ENCODE data around the gene ANKFY1.

DNA sequence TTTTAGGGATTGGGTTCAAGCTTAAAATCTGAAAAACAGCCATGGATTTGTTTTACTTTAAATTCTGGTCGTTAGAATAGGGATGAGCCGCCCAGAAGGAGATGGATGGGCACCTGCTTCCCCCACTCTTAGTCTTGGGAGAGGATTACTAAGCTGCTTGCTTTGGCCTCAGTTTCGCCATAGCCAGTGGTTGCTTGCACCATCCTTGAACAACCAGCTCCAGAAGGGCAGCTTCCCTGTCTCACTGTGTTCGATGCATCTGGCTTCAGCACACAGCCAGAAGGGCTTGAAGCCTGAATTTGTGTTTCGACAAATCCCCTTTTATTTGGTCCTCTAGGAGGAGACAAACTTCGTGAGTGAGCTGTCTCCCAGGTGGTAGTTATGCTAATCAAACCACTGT lies 113.7 kb downstream of the ANKFY1 start:
- TF ChIP-seq POLR2AphosphoS5 (IDR thresholded peaks at IDR 0.05; ENCODE audit: control insufficient read depth, insufficient read depth, low read depth, low read length) (no peak), NCOA4 (IDR thresholded peaks at IDR 0.05; ENCODE audit: partially characterized antibody) (no peak), EZH2 (IDR thresholded peaks at IDR 0.05; ENCODE audit: borderline replicate concordance, low read depth, low read length) (no peak), POLR2A (conservative IDR thresholded peaks at IDR 0.05) (no peak), NR1H2 (CRISPR knock-in tag; IDR thresholded peaks at IDR 0.05) (no peak), ZNF589 (CRISPR knock-in tag; IDR thresholded peaks at IDR 0.05; ENCODE audit: low read depth) (no peak), NCOA2 (IDR thresholded peaks at IDR 0.05; ENCODE audit: partially characterized antibody in 2 of 2) (no peak), ZNF408 (CRISPR knock-in tag; IDR thresholded peaks at IDR 0.05; ENCODE audit: low read depth) (no peak)
- TF ChIP-seq, protein P1, sequence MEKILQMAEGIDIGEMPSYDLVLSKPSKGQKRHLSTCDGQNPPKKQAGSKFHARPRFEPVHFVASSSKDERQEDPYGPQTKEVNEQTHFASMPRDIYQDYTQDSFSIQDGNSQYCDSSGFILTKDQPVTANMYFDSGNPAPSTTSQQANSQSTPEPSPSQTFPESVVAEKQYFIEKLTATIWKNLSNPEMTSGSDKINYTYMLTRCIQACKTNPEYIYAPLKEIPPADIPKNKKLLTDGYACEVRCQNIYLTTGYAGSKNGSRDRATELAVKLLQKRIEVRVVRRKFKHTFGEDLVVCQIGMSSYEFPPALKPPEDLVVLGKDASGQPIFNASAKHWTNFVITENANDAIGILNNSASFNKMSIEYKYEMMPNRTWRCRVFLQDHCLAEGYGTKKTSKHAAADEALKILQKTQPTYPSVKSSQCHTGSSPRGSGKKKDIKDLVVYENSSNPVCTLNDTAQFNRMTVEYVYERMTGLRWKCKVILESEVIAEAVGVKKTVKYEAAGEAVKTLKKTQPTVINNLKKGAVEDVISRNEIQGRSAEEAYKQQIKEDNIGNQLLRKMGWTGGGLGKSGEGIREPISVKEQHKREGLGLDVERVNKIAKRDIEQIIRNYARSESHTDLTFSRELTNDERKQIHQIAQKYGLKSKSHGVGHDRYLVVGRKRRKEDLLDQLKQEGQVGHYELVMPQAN (IDR thresholded peaks at IDR 0.05; ENCODE audit: borderline replicate concordance), result no peak
- TF ChIP-seq, protein P2, sequence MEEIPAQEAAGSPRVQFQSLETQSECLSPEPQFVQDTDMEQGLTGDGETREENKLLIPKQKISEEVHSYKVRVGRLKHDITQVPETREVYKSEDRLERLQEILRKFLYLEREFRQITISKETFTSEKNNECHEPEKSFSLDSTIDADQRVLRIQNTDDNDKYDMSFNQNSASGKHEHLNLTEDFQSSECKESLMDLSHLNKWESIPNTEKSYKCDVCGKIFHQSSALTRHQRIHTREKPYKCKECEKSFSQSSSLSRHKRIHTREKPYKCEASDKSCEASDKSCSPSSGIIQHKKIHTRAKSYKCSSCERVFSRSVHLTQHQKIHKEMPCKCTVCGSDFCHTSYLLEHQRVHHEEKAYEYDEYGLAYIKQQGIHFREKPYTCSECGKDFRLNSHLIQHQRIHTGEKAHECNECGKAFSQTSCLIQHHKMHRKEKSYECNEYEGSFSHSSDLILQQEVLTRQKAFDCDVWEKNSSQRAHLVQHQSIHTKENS (CRISPR knock-in tag; IDR thresholded peaks at IDR 0.05), result no peak

All from K562 (cell line).